Effector memory CD4-positive, alpha-beta T cell (primary cell): ENCODE measurements around the gene PCDH10.

Source experiments
- DNase-seq, 3 donors: peaks; one replicate each; pipeline ENCODE4 v3.0.0-alpha.2; 2020
- H3K27ac ChIP-seq: 2 replicates; pipeline ENCODE4 v1.7.0; 2013; ENCODE audit warnings: mild to moderate bottlenecking, low read length, moderate library complexity; ENCODE audit not compliant: insufficient read depth, poor library complexity, severe bottlenecking
- H3K27me3 ChIP-seq: replicated peaks from 2 replicates; pipeline ENCODE4 v1.7.0; 2013; ENCODE audit warnings: mild to moderate bottlenecking, low read length; ENCODE audit not compliant: insufficient read depth, control insufficient read depth, poor library complexity, severe bottlenecking
- H3K36me3 ChIP-seq: 2 replicates; pipeline ENCODE4 v1.7.0; 2013; ENCODE audit warnings: mild to moderate bottlenecking, low read length, moderate library complexity; ENCODE audit not compliant: control insufficient read depth, insufficient read depth
- H3K4me1 ChIP-seq: 2 replicates; pipeline ENCODE4 v1.7.0; 2013; ENCODE audit warnings: low read length, mild to moderate bottlenecking; ENCODE audit not compliant: control insufficient read depth, insufficient read depth, poor library complexity, severe bottlenecking
- H3K4me3 ChIP-seq: 2 replicates; pipeline ENCODE4 v1.7.0; 2013; ENCODE audit warnings: low read length, low read depth, mild to moderate bottlenecking; ENCODE audit not compliant: insufficient read depth, poor library complexity, severe bottlenecking
- H3K9me3 ChIP-seq: 2 replicates; pipeline ENCODE4 v1.7.0; 2013; ENCODE audit warnings: mild to moderate bottlenecking, low read length, moderate library complexity; ENCODE audit not compliant: control insufficient read depth

PCDH10 gene

GRCh38 chr4:133149932-133150471, 908 bp downstream of the PCDH10 start:
- no peak overlapping the region for H3K4me3 ChIP-seq
- no peak overlapping the region for H3K27ac ChIP-seq
- no peaks in the 10 kb centered on the region for H3K9me3 ChIP-seq
- no peaks in the 10 kb centered on the region for H3K4me1 ChIP-seq
- H3K36me3 ChIP-seq: no peaks in the 10 kb centered on the region
- H3K27me3 ChIP-seq: peaks cover 25% of the 10 kb centered on the region
- DNase-seq: no peak

- H3K4me3 ChIP-seq: no peak overlapping the region
- DNase-seq: no peak
- H3K36me3 ChIP-seq: no peaks in the 10 kb centered on the region
- H3K9me3 ChIP-seq: no peaks in the 10 kb centered on the region
- no peaks in the 10 kb centered on the region for H3K4me1 ChIP-seq
- no peak overlapping the region for H3K27ac ChIP-seq
- peaks cover 25% of the 10 kb centered on the region for H3K27me3 ChIP-seq
Measured at GRCh38 chr4:133150486-133151340, 1.6 kb downstream of the PCDH10 start.

- DNase-seq: no peak
- H3K4me3 ChIP-seq: no peak overlapping the region
- no peaks in the 10 kb centered on the region for H3K36me3 ChIP-seq
- H3K9me3 ChIP-seq: no peaks in the 10 kb centered on the region
- peaks cover 25% of the 10 kb centered on the region for H3K27me3 ChIP-seq
- H3K27ac ChIP-seq: no peak overlapping the region
- H3K4me1 ChIP-seq: no peaks in the 10 kb centered on the region
Measured at GRCh38 chr4:133151341-133151690, 2.2 kb downstream of the PCDH10 start.

- Histone ChIP-seq H3K9me3 (no peaks in the 10 kb centered on the region), H3K27me3 (peaks cover 21% of the 10 kb centered on the region), H3K27ac (no peak overlapping the region), H3K4me1 (no peaks in the 10 kb centered on the region), H3K36me3 (no peaks in the 10 kb centered on the region), H3K4me3 (no peak overlapping the region)
- no peak for DNase-seq
Measured at GRCh38 chr4:133151691-133152329, 2.7 kb downstream of the PCDH10 start.

- Histone ChIP-seq H3K4me3 (no peak overlapping the region), H3K4me1 (no peaks in the 10 kb centered on the region), H3K36me3 (no peaks in the 10 kb centered on the region), H3K9me3 (no peaks in the 10 kb centered on the region), H3K27ac (no peak overlapping the region), H3K27me3 (peaks cover 17% of the 10 kb centered on the region)
- DNase-seq: no peak
Measured at GRCh38 chr4:133152330-133152821, 3.3 kb downstream of the PCDH10 start.

- no peaks in the 10 kb centered on the region for H3K4me1 ChIP-seq
- no peak overlapping the region for H3K4me3 ChIP-seq
- H3K27me3 ChIP-seq: peaks cover 17% of the 10 kb centered on the region
Measured at GRCh38 chr4:133152831-133153481, 3.9 kb downstream of the PCDH10 start.

GRCh38 chr4:133154725-133155124, 5.6 kb downstream of the PCDH10 start:
- no peak for DNase-seq
- Histone ChIP-seq H3K4me1 (no peaks in the 10 kb centered on the region), H3K36me3 (no peaks in the 10 kb centered on the region), H3K9me3 (no peaks in the 10 kb centered on the region), H3K4me3 (no peak overlapping the region), H3K27me3 (peaks cover 9% of the 10 kb centered on the region), H3K27ac (no peak overlapping the region)

More at GRCh38 chr4:133152831-133153481, 3.9 kb downstream of the PCDH10 start:
- Histone ChIP-seq H3K36me3 (no peaks in the 10 kb centered on the region), H3K9me3 (no peaks in the 10 kb centered on the region), H3K27ac (no peak overlapping the region)
- DNase-seq: no peak

- no peak overlapping the region for H3K4me3 ChIP-seq
- H3K27me3 ChIP-seq: peaks cover 4% of the 10 kb centered on the region
- no peaks in the 10 kb centered on the region for H3K4me1 ChIP-seq
- DNase-seq: no peak
- no peaks in the 10 kb centered on the region for H3K36me3 ChIP-seq
- H3K27ac ChIP-seq: no peak overlapping the region
- no peaks in the 10 kb centered on the region for H3K9me3 ChIP-seq
Measured at GRCh38 chr4:133156096-133156495, 7.0 kb downstream of the PCDH10 start.

GRCh38 chr4:133156556-133156955, 7.5 kb downstream of the PCDH10 start:
- DNase-seq: no peak
- no peaks in the 10 kb centered on the region for H3K9me3 ChIP-seq
- H3K4me1 ChIP-seq: no peaks in the 10 kb centered on the region
- no peak overlapping the region for H3K27ac ChIP-seq
- H3K36me3 ChIP-seq: no peaks in the 10 kb centered on the region
- H3K27me3 ChIP-seq: no peaks in the 10 kb centered on the region
- H3K4me3 ChIP-seq: no peak overlapping the region
